Keratinocyte (primary cell): ENCODE results near the gene ANKS1A. TPM values are rescaled to one million over a fixed set of nuclear protein-coding genes. Genes with fewer than 3 reads are reported as not detected.

Experiments
- DNase-seq: peaks from one replicate; pipeline ENCODE4 v3.0.0-alpha.2; 2011; ENCODE audit warnings: low read depth, missing footprints, low spot score
- FAIRE-seq: peaks from 2 replicates; lab custom pipeline; 2011; peaks lifted over from hg19 to GRCh38; lab: Jason Lieb, UNC
- H2AFZ ChIP-seq: 2 replicates; pipeline ENCODE4 v1.6.0; 2012; ENCODE audit warnings: low read length, control low read depth, inconsistent platforms; ENCODE audit not compliant: control insufficient read depth
- H3K27ac ChIP-seq: 2 replicates; pipeline ENCODE4 v1.5.1; 2011; ENCODE audit warnings: low read length; ENCODE audit not compliant: control insufficient read depth, insufficient read depth
- H3K27me3 ChIP-seq: 3 replicates; pipeline ENCODE4 v1.6.0; 2011; ENCODE audit warnings: low read length; ENCODE audit not compliant: control insufficient read depth, insufficient read depth; ENCODE audit errors: extremely low read depth
- H3K36me3 ChIP-seq, 2 experiments: 2 replicates in 1 of 2; 3 replicates in 1 of 2; pipeline ENCODE4 v1.5.1; 2011; ENCODE audit warnings: low read length in 2 of 2, mild to moderate bottlenecking in 1 of 2; ENCODE audit not compliant: control insufficient read depth in 2 of 2, insufficient read depth in 2 of 2; ENCODE audit errors: extremely low read depth in 1 of 2
- H3K4me1 ChIP-seq: 3 replicates; pipeline ENCODE4 v1.5.1; 2011; ENCODE audit warnings: low read length; ENCODE audit not compliant: control insufficient read depth, insufficient read depth; ENCODE audit errors: extremely low read depth
- H3K4me2 ChIP-seq: 3 replicates; pipeline ENCODE4 v1.6.0; 2011; ENCODE audit warnings: low read depth, low read length; ENCODE audit not compliant: control insufficient read depth, insufficient read depth; ENCODE audit errors: extremely low read depth
- H3K4me3 ChIP-seq, 3 experiments: fragments of 200-600 bp in 1 of 3; sonication (generic) in 1 of 3; 2 replicates in 2 of 3; 3 replicates in 1 of 3; pipeline ENCODE4 v1.5.1; 2011 to 2016; ENCODE audit warnings: low read length in 3 of 3, mild to moderate bottlenecking in 3 of 3, control low read depth in 2 of 3, inconsistent platforms in 1 of 3, low read depth in 1 of 3, mixed read lengths in 1 of 3, mixed run types in 1 of 3, moderate library complexity in 1 of 3; ENCODE audit not compliant: control insufficient read depth in 2 of 3, insufficient read depth in 2 of 3; ENCODE audit errors: extremely low read depth in 1 of 3
- H3K79me2 ChIP-seq: 2 replicates; pipeline ENCODE4 v1.6.0; 2012; ENCODE audit warnings: low read length; ENCODE audit not compliant: control insufficient read depth, insufficient read depth
- H3K9ac ChIP-seq: 3 replicates; pipeline ENCODE4 v1.6.0; 2011; ENCODE audit warnings: low read length; ENCODE audit not compliant: control insufficient read depth, insufficient read depth; ENCODE audit errors: extremely low read depth
- H3K9me1 ChIP-seq: 3 replicates; pipeline ENCODE4 v1.6.0; 2011; ENCODE audit warnings: low read length; ENCODE audit not compliant: control insufficient read depth, insufficient read depth; ENCODE audit errors: extremely low read depth
- H3K9me3 ChIP-seq: 2 replicates; pipeline ENCODE4 v1.5.1; 2012; ENCODE audit warnings: low read depth, low read length; ENCODE audit not compliant: control insufficient read depth
- H4K20me1 ChIP-seq: 3 replicates; pipeline ENCODE4 v1.6.0; 2011; ENCODE audit warnings: low read length; ENCODE audit not compliant: control insufficient read depth, insufficient read depth; ENCODE audit errors: extremely low read depth
- EZH2 ChIP-seq: IDR thresholded peaks from one replicate; pipeline ENCODE4 v1.6.1; 2012; ENCODE audit warnings: inconsistent platforms, mild to moderate bottlenecking, low read length, moderate library complexity
- dilution Hi-C: fragments of 300-500 bp; cut with MboI; formaldehyde crosslinking; loops from one replicate; pipeline ENCODE4 v1.7.0; 2020; ENCODE audit warnings: low sequenced_read_pairs; ENCODE audit not compliant: extremely low pct_ligation_motif_present
- polyA plus RNA-seq, 5 experiments: library from polyadenylated mRNA; depleted of rRNA in 3 of 5; stranded (reverse) in 3 of 5; stranded (forward) in 1 of 5; unstranded in 1 of 5; fragments of >200 nt; gene quantifications; 1 replicate in 1 of 5; 2 replicates in 3 of 5; 3 replicates in 1 of 5; pipeline versions ENCODE4 v1.2.1 to v1.2.3, GENCODE V29; 2011 to 2012; ENCODE audit warnings: missing spikeins in 2 of 5, low read depth in 1 of 5, low replicate concordance in 1 of 5
- TF ChIP-seq, protein P1 (sequence below), 3 experiments: IDR thresholded peaks in 1 of 3; conservative IDR thresholded peaks in 1 of 3; optimal IDR thresholded peaks in 1 of 3; 2 replicates in 2 of 3; 3 replicates in 1 of 3; pipeline versions ENCODE3 to v1.5.1; 2011; ENCODE audit warnings: low read length in 3 of 3, mild to moderate bottlenecking in 3 of 3, moderate library complexity in 2 of 3, control low read depth in 1 of 3, inconsistent platforms in 1 of 3; ENCODE audit not compliant: insufficient read depth in 2 of 3; ENCODE audit errors: extremely low read depth in 1 of 3

ANKS1A gene
- polyA plus RNA-seq, 1 donor (not counting 4 experiments of a cell fraction or from before 2014, with no cell fraction given) = 8.6 TPM

DNA sequence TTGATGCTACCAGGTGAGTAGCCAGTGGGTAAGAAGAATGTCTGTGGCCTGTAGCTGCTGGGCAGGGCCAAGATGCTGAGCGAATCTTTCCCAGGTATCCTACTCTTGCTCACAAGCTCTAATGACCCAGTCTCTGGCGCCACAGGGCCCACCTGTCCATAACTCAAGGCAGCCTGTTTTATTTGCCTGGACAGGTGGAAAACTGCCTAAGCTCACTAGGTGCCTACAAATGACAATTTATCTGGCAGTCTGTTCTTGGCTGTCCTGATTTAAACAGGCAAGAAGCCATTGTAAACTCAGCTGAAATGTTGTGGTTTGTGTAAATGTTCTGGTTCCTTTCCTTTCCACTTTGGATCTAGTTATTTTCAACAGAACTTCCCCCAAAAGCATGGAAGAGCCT is 138.8 kb downstream of the ANKS1A start:
- H3K79me2 ChIP-seq = no peaks in the 10 kb centered on the region
- no peaks in the 10 kb centered on the region for H3K27me3 ChIP-seq
- no peak for FAIRE-seq
- DNase-seq = no peak
- H3K36me3 ChIP-seq = peaks cover 0 to 2% of the 10 kb centered on the region in 2 experiments
- H3K4me2 ChIP-seq = no peak overlapping the region
- dilution Hi-C loops = no loop called here
- TF ChIP-seq, protein P1, sequence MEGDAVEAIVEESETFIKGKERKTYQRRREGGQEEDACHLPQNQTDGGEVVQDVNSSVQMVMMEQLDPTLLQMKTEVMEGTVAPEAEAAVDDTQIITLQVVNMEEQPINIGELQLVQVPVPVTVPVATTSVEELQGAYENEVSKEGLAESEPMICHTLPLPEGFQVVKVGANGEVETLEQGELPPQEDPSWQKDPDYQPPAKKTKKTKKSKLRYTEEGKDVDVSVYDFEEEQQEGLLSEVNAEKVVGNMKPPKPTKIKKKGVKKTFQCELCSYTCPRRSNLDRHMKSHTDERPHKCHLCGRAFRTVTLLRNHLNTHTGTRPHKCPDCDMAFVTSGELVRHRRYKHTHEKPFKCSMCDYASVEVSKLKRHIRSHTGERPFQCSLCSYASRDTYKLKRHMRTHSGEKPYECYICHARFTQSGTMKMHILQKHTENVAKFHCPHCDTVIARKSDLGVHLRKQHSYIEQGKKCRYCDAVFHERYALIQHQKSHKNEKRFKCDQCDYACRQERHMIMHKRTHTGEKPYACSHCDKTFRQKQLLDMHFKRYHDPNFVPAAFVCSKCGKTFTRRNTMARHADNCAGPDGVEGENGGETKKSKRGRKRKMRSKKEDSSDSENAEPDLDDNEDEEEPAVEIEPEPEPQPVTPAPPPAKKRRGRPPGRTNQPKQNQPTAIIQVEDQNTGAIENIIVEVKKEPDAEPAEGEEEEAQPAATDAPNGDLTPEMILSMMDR (optimal IDR thresholded peaks at IDR 0.05 in 1 of 3, IDR thresholded peaks at IDR 0.05 in 1 of 3, conservative IDR thresholded peaks at IDR 0.05 in 1 of 3; ENCODE audit: extremely low read depth in 1 of 3, insufficient read depth in 2 of 3, low read length in 3 of 3) = no peak
- TF ChIP-seq EZH2 = no peak
- H3K27ac ChIP-seq = no peak overlapping the region
- no peaks in the 10 kb centered on the region for H4K20me1 ChIP-seq
- no peaks in the 10 kb centered on the region for H3K9me1 ChIP-seq
- no peak overlapping the region for H3K9ac ChIP-seq
- H3K4me3 ChIP-seq = no peak overlapping the region
- H2AFZ ChIP-seq = no peak overlapping the region
- no peaks in the 10 kb centered on the region for H3K9me3 ChIP-seq
- peaks cover 30% of the 10 kb centered on the region for H3K4me1 ChIP-seq

DNA sequence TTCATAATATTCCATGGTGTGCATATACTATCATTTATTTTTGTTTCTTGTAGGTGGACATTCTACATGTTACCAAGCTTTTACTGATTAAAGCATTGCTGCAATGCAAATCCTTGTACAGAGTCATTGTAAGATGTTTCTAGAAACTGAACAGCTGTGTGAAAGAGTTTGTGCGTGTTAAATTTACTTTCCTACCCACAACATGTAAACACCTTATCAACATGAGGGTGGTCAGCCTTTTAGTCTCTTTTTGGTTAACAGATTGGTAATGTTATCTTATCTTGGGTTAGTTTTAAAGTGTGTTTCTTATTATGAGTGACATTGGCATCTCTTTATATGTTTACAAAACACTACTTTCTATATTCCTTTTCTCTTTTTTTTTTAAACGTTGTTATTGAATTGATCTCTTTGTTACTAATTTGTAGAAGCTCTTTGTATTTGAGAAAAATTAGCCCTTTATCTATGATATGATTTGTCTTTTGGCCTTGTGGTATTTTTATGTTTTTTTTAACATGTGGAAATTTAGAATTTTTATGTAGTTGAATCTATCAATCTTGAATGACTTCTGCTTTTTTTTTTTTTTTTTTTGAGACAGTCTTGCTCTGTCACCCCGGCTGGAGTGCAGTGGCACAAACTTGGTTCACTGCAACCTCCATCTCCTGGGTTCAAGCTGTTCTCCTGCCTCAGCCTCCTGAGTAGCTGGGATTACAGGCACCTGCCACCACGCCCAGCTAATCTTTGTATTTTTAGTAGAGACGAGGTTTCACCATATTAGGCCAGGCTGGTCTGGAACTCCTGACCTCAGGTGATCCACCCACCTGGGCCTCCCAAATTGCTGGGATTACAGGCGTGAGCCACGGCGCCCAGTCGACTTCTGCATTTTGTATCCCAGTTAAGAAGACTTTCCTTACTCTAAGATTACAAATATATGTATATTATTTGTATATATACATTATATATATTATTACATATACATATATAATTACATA is 140.0 kb downstream of the ANKS1A start:
- Histone ChIP-seq H3K9ac (no peak overlapping the region), H4K20me1 (no peaks in the 10 kb centered on the region), H3K4me2 (no peak overlapping the region), H3K9me1 (no peaks in the 10 kb centered on the region), H3K4me3 (no peak overlapping the region), H3K27me3 (no peaks in the 10 kb centered on the region), H3K4me1 (peaks cover 30% of the 10 kb centered on the region), H3K36me3 (peaks cover 0 to 2% of the 10 kb centered on the region in 2 experiments), H3K27ac (no peak overlapping the region), H3K9me3 (no peaks in the 10 kb centered on the region), H2AFZ (no peak overlapping the region), H3K79me2 (no peaks in the 10 kb centered on the region)
- no peak for FAIRE-seq
- no peak for DNase-seq
- dilution Hi-C loops = no loop called here
- no peak for TF ChIP-seq EZH2
- TF ChIP-seq, protein P1 (optimal IDR thresholded peaks at IDR 0.05 in 1 of 3, IDR thresholded peaks at IDR 0.05 in 1 of 3, conservative IDR thresholded peaks at IDR 0.05 in 1 of 3; ENCODE audit: extremely low read depth in 1 of 3, insufficient read depth in 2 of 3, low read length in 3 of 3) = no peak
